ENCODE measurements around the gene TP63.

DNA sequence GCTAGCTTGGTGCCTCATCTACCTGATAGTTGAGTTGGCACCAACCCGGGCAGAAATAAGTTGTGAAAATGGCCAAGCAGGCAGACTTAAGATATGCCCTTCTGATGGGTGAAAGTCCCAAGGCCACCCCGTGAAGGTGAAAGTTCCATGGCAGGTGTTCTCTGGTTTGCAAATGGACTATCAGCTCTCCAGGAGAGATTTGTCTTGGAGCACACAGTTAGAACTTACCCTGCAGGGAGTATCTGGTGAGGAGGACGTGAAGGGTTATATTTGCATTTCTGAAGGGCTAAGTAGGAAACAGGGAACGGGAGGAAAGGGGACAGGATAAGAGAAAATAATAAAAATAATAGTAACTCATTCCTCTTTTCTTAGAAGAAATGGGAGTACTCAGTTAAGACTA is 220.5 kb downstream of the TP63 start:
- TF ChIP-seq POLR2A (IDR thresholded peaks at IDR 0.05; ENCODE audit: low read length) (no peak), CTCF (IDR thresholded peaks at IDR 0.05) (no peak), EP300 (IDR thresholded peaks at IDR 0.05) (no peak), HDAC2 (IDR thresholded peaks at IDR 0.05) (no peak), RAD21 (conservative IDR thresholded peaks at IDR 0.05 in 1 of 2, IDR thresholded peaks at IDR 0.05 in 1 of 2) (no peak)
- TF ChIP-seq, protein P1, sequence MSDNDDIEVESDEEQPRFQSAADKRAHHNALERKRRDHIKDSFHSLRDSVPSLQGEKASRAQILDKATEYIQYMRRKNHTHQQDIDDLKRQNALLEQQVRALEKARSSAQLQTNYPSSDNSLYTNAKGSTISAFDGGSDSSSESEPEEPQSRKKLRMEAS (IDR thresholded peaks at IDR 0.05): no peak

Measured in A549 (cell line).